GM20000 (cell line): ENCODE measurements around the gene SPG11.

Experiments
- DNase-seq: peaks from one replicate; pipeline ENCODE4 v3.0.0; 2012; ENCODE audit warnings: low spot score
- TF ChIP-seq, protein P1 (sequence below): IDR thresholded peaks from 2 replicates; pipeline ENCODE4 v1.5.1; 2012; ENCODE audit warnings: mild to moderate bottlenecking, control low read depth; ENCODE audit errors: extremely low read depth, missing control alignments

SPG11 gene

GRCh38 chr15:44596511-44597010 lies 66.9 kb downstream of the SPG11 start:
- DNase-seq: peak; percentile 13
- TF ChIP-seq, protein P1, sequence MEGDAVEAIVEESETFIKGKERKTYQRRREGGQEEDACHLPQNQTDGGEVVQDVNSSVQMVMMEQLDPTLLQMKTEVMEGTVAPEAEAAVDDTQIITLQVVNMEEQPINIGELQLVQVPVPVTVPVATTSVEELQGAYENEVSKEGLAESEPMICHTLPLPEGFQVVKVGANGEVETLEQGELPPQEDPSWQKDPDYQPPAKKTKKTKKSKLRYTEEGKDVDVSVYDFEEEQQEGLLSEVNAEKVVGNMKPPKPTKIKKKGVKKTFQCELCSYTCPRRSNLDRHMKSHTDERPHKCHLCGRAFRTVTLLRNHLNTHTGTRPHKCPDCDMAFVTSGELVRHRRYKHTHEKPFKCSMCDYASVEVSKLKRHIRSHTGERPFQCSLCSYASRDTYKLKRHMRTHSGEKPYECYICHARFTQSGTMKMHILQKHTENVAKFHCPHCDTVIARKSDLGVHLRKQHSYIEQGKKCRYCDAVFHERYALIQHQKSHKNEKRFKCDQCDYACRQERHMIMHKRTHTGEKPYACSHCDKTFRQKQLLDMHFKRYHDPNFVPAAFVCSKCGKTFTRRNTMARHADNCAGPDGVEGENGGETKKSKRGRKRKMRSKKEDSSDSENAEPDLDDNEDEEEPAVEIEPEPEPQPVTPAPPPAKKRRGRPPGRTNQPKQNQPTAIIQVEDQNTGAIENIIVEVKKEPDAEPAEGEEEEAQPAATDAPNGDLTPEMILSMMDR: no peak

GRCh38 chr15:44595656-44596510 lies 67.6 kb downstream of the SPG11 start:
- TF ChIP-seq, protein P1: no peak

DNA sequence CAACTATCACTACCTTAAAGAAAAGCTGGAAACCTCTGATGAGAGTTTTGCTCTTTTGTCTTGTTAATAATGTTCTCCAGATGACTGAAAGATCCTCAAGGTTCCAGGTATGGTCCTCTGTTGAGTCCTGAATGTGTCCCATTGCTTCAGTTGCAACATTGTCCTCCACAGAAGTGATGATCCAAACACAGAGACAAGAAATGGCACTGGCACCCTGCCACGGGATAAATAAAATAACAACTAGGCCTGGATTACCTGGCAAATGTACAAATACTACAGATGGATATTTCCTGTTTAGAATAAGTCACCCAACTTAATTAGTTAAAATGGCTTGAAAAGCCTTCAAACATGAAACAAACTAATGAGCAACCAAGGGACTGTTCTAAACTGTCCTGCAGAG lies 68.2 kb downstream of the SPG11 start:
- TF ChIP-seq, protein P1: no peak
- no peak for DNase-seq

More at GRCh38 chr15:44595656-44596510, 67.6 kb downstream of the SPG11 start:
- DNase-seq: peak; percentile 37

- TF ChIP-seq, protein P1: no peak
- DNase-seq: no peak
Measured at GRCh38 chr15:44593042-44593736, 70.3 kb downstream of the SPG11 start.

GRCh38 chr15:44591326-44591725 lies 72.1 kb downstream of the SPG11 start:
- TF ChIP-seq, protein P1: no peak
- no peak for DNase-seq

DNA sequence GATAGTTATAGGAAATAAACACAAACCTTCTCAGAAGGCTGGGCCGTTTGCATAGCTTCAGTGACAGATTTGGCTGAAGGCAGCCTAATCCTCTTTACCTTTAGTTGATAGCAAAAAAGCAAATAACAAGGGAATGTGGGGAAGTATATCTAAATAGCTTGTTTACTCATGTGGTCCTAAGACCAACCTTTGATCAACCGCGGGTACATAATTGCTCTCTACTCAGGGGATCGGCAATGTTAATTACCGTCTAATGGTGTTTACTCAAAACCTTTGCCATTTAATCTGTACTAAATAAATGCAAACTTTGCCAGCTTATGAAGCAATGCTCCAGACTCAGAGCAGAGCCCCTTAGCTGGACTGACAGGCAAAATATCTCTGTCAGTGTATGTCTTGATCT lies 74.9 kb downstream of the SPG11 start:
- TF ChIP-seq, protein P1: no peak
- DNase-seq: no peak

DNA sequence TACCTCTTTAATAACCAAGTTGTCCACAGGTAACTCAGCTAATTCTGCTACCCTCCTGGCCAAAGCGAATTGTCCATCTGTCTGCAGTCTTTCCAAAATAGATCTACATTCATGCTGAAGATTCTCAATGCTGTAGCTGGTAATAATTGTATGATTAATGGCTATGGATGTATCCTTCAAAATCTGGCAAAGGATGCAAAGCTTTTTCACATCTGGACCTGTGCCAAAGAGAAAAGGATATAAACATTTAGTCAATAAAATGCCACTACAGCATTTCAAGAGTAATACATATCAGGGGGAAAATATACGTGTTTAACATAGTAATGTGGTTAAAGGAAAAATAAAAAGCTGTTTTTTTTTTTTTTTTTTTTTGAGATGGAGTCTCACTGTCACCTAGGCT lies 77.8 kb downstream of the SPG11 start:
- TF ChIP-seq, protein P1: no peak
- no peak for DNase-seq
